ENCODE data around the gene CCDC186.

DNA sequence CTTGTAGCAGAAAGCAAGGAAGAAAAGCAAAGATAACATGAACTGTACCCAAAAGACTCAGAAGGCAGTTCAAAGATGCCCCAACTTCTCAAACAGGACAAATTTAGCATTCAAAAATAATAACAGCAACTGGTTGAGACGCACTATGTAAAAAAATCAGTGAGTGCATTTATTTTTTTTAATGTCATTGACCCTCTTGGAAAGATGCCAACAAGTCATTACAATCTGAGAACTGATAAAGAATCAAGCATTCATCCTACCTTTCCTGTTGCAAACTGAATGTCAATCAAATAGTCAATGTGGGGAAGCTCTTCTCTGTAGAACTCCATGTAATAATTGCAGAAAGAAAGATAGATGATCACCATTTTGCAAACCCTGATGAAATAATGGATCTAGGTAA, 1.7 kb upstream of the CCDC186 start:
- TF ChIP-seq CTCF (IDR thresholded peaks at IDR 0.05; ENCODE audit: insufficient read depth, low read depth, low read length) (no peak), EZH2 (IDR thresholded peaks at IDR 0.05; ENCODE audit: insufficient read depth, low read length) (no peak)
